Mesenchymal stem cell (in vitro differentiated cells and primary cell): Measurements from ENCODE around the gene PLA2G5.
A peak's percentile ranks its signal among the peaks of the same experiment; 100 is the strongest.

Experiments used
- DNase-seq: peaks from one replicate; pipeline ENCODE4 v3.0.0-alpha.2; 2013
- H2AFZ ChIP-seq: one replicate; pipeline ENCODE4 v1.6.1; 2013; ENCODE audit warnings: low read depth, mild to moderate bottlenecking, control low read depth, inconsistent platforms, low read length, moderate library complexity
- H2AK5ac ChIP-seq: 2 replicates; pipeline ENCODE4 v1.6.1; 2013; ENCODE audit warnings: low read length, moderate library complexity, mild to moderate bottlenecking, inconsistent platforms; ENCODE audit not compliant: severe bottlenecking
- H2BK120ac ChIP-seq: one replicate; pipeline ENCODE4 v1.6.1; 2013; ENCODE audit warnings: low read depth, mild to moderate bottlenecking, inconsistent platforms, low read length, moderate library complexity
- H2BK12ac ChIP-seq, 2 experiments: one replicate each; pipeline ENCODE4 v1.6.1; 2013; ENCODE audit warnings: inconsistent platforms in 2 of 2, low read length in 2 of 2, mild to moderate bottlenecking in 2 of 2, moderate library complexity in 2 of 2, control low read depth in 1 of 2
- H2BK15ac ChIP-seq: one replicate; pipeline ENCODE4 v1.6.1; 2013; ENCODE audit warnings: mild to moderate bottlenecking, low read depth, inconsistent platforms; ENCODE audit not compliant: poor library complexity, severe bottlenecking
- H2BK5ac ChIP-seq: 2 replicates; pipeline ENCODE4 v1.6.1; 2013; ENCODE audit warnings: low read depth, mild to moderate bottlenecking, low read length, control low read depth, inconsistent platforms; ENCODE audit not compliant: poor library complexity, severe bottlenecking
- H3K14ac ChIP-seq, 2 experiments: one replicate each; pipeline ENCODE4 v1.6.1; 2013; ENCODE audit warnings: inconsistent platforms in 2 of 2, low read length in 2 of 2, control low read depth in 1 of 2, mild to moderate bottlenecking in 1 of 2, moderate library complexity in 1 of 2
- H3K18ac ChIP-seq, 2 experiments: one replicate each; pipeline ENCODE4 v1.6.1; 2013; ENCODE audit warnings: inconsistent platforms in 2 of 2, low read length in 2 of 2, control low read depth in 1 of 2, low read depth in 1 of 2, mild to moderate bottlenecking in 1 of 2
- H3K23ac ChIP-seq, 2 experiments: one replicate each; pipeline ENCODE4 v1.6.1; 2013; ENCODE audit warnings: inconsistent platforms in 2 of 2, low read length in 2 of 2, mild to moderate bottlenecking in 2 of 2, moderate library complexity in 2 of 2, control low read depth in 1 of 2
- H3K27ac ChIP-seq: 2 replicates; pipeline ENCODE4 v1.5.1; 2013; ENCODE audit warnings: mild to moderate bottlenecking, moderate library complexity, low read length, control low read depth, inconsistent platforms; ENCODE audit not compliant: poor library complexity, severe bottlenecking
- H3K27me3 ChIP-seq, 2 experiments: 2 replicates each; pipeline versions ENCODE4 v1.6.1 to v1.7.0; 2013; ENCODE audit warnings: low read length in 2 of 2, mild to moderate bottlenecking in 2 of 2, moderate library complexity in 2 of 2, control low read depth in 1 of 2, inconsistent platforms in 1 of 2; ENCODE audit not compliant: control insufficient read depth in 1 of 2, insufficient read depth in 1 of 2
- H3K36me3 ChIP-seq, 2 experiments: 2 replicates each; pipeline versions ENCODE4 v1.6.1 to v1.7.0; 2013; ENCODE audit warnings: low read length in 2 of 2, control low read depth in 1 of 2, inconsistent platforms in 1 of 2, low read depth in 1 of 2, mild to moderate bottlenecking in 1 of 2; ENCODE audit not compliant: insufficient read depth in 2 of 2, control insufficient read depth in 1 of 2
- H3K4ac ChIP-seq, 2 experiments: one replicate each; pipeline ENCODE4 v1.6.1; 2013; ENCODE audit warnings: inconsistent platforms in 2 of 2, low read length in 2 of 2, mild to moderate bottlenecking in 2 of 2, moderate library complexity in 2 of 2, control low read depth in 1 of 2, low read depth in 1 of 2
- H3K4me1 ChIP-seq: 2 replicates; pipeline ENCODE4 v1.6.1; 2013; ENCODE audit warnings: low read depth, low read length, control low read depth; ENCODE audit not compliant: control insufficient read depth, insufficient read depth
- H3K4me2 ChIP-seq: 2 replicates; pipeline ENCODE4 v1.6.1; 2013; ENCODE audit warnings: low read length, mild to moderate bottlenecking, inconsistent platforms; ENCODE audit not compliant: poor library complexity, severe bottlenecking
- H3K4me3 ChIP-seq, 2 experiments: 2 replicates each; pipeline versions ENCODE4 v1.5.1 to v1.7.0; 2013; ENCODE audit warnings: low read length in 2 of 2, mild to moderate bottlenecking in 2 of 2, control low read depth in 1 of 2, low read depth in 1 of 2; ENCODE audit not compliant: insufficient read depth in 1 of 2
- H3K79me1 ChIP-seq: replicated peaks from 2 replicates; pipeline ENCODE4 v1.6.1; 2013; ENCODE audit warnings: mild to moderate bottlenecking, control low read depth, low read length, inconsistent platforms; ENCODE audit not compliant: poor library complexity, severe bottlenecking
- H3K9ac ChIP-seq: 2 replicates; pipeline ENCODE4 v1.7.0; 2013; ENCODE audit warnings: mild to moderate bottlenecking, low read length, moderate library complexity
- H3K9me3 ChIP-seq: 2 replicates; pipeline ENCODE4 v1.7.0; 2013; ENCODE audit warnings: mild to moderate bottlenecking, low read length; ENCODE audit not compliant: control insufficient read depth
- H4K8ac ChIP-seq: one replicate; pipeline ENCODE4 v1.6.1; 2013; ENCODE audit warnings: inconsistent platforms, mild to moderate bottlenecking, low read length, moderate library complexity
- H4K91ac ChIP-seq: one replicate; pipeline ENCODE4 v1.6.1; 2013; ENCODE audit warnings: mild to moderate bottlenecking, low read length, inconsistent platforms
- WGBS: methylation state at CpG from one replicate; pipeline ENCODE4 v1.1.7; 2013; ENCODE audit warnings: mixed read lengths; 5-methylcytosine and 5-hydroxymethylcytosine counted together

PLA2G5 gene

GRCh38 chr1:20081353-20081810, 11.4 kb downstream of the PLA2G5 start:
- H3K27me3 ChIP-seq = peaks cover 0 to 6% of the 10 kb centered on the region in 2 experiments
- H3K4me3 ChIP-seq = no peak overlapping the region
- H2BK12ac ChIP-seq = no peak overlapping the region
- H3K4me2 ChIP-seq = no peak overlapping the region
- H2BK15ac ChIP-seq = peak overlapping the region; percentile 19
- H3K14ac ChIP-seq = no peak overlapping the region
- no peak overlapping the region for H2AFZ ChIP-seq
- no peaks in the 10 kb centered on the region for H3K4me1 ChIP-seq
- no peak overlapping the region for H4K8ac ChIP-seq
- H4K91ac ChIP-seq = no peak overlapping the region
- no peak overlapping the region for H2BK120ac ChIP-seq
- H2BK5ac ChIP-seq = no peak overlapping the region
- 72% methylated on average over 8 of the region's 8 CpGs for WGBS
- DNase-seq = no peak
- H3K23ac ChIP-seq = no peak overlapping the region
- no peak overlapping the region for H3K4ac ChIP-seq
- no peak overlapping the region for H3K27ac ChIP-seq
- no peak overlapping the region for H3K18ac ChIP-seq
- peaks cover 0 to 14% of the 10 kb centered on the region in 2 experiments for H3K36me3 ChIP-seq
- H3K9me3 ChIP-seq = no peaks in the 10 kb centered on the region
- no peaks in the 10 kb centered on the region for H3K79me1 ChIP-seq
- no peak overlapping the region for H2AK5ac ChIP-seq
- H3K9ac ChIP-seq = no peak overlapping the region

- H2AFZ ChIP-seq = no peak overlapping the region
- H3K9ac ChIP-seq = no peak overlapping the region
- no peak overlapping the region for H2AK5ac ChIP-seq
- H3K18ac ChIP-seq = no peak overlapping the region
- no peak overlapping the region for H4K8ac ChIP-seq
- DNase-seq = no peak
- no peak overlapping the region for H3K27ac ChIP-seq
- H3K4me2 ChIP-seq = no peak overlapping the region
- 75% methylated on average over 2 of the region's 2 CpGs for WGBS
- no peak overlapping the region for H3K4me3 ChIP-seq
- H3K14ac ChIP-seq = no peak overlapping the region
- H2BK15ac ChIP-seq = no peak overlapping the region
- no peak overlapping the region for H2BK12ac ChIP-seq
- H3K4me1 ChIP-seq = no peaks in the 10 kb centered on the region
- no peak overlapping the region for H3K23ac ChIP-seq
- no peak overlapping the region for H3K4ac ChIP-seq
- H3K9me3 ChIP-seq = no peaks in the 10 kb centered on the region
- H2BK5ac ChIP-seq = no peak overlapping the region
- no peaks in the 10 kb centered on the region for H3K79me1 ChIP-seq
- peaks cover 0 to 6% of the 10 kb centered on the region in 2 experiments for H3K27me3 ChIP-seq
- H3K36me3 ChIP-seq = peaks cover 0 to 9% of the 10 kb centered on the region in 2 experiments
- H2BK120ac ChIP-seq = no peak overlapping the region
- H4K91ac ChIP-seq = no peak overlapping the region
Observed at GRCh38 chr1:20082772-20083171, 12.8 kb downstream of the PLA2G5 start.

- Histone ChIP-seq H3K27me3 (peaks cover 0 to 6% of the 10 kb centered on the region in 2 experiments), H3K18ac (no peak overlapping the region)
- 85% methylated on average over 9 of the region's 10 CpGs for WGBS
Observed at GRCh38 chr1:20083178-20083944, 13.4 kb downstream of the PLA2G5 start.

GRCh38 chr1:20086800-20087199, 16.8 kb downstream of the PLA2G5 start:
- Histone ChIP-seq H2BK15ac (no peak overlapping the region), H3K27me3 (no peaks in the 10 kb centered on the region), H2BK5ac (no peak overlapping the region), H3K23ac (no peak overlapping the region), H2BK120ac (no peak overlapping the region), H3K4me2 (no peak overlapping the region), H4K8ac (no peak overlapping the region), H3K36me3 (peaks cover 0 to 12% of the 10 kb centered on the region in 2 experiments), H3K9me3 (no peaks in the 10 kb centered on the region), H3K79me1 (no peaks in the 10 kb centered on the region), H2BK12ac (no peak overlapping the region), H3K4ac (no peak overlapping the region), H3K4me3 (no peak overlapping the region), H3K9ac (no peak overlapping the region), H4K91ac (no peak overlapping the region), H3K14ac (no peak overlapping the region), H2AK5ac (no peak overlapping the region), H3K4me1 (no peaks in the 10 kb centered on the region), H3K18ac (no peak overlapping the region), H2AFZ (no peak overlapping the region), H3K27ac (no peak overlapping the region)
- 100% methylated on average over 1 of the region's 1 CpG for WGBS
- DNase-seq = no peak

More at GRCh38 chr1:20083178-20083944, 13.4 kb downstream of the PLA2G5 start:
- peaks cover 0 to 9% of the 10 kb centered on the region in 2 experiments for H3K36me3 ChIP-seq
- H2AFZ ChIP-seq = no peak overlapping the region
- no peak overlapping the region for H3K27ac ChIP-seq
- no peaks in the 10 kb centered on the region for H3K9me3 ChIP-seq
- H2BK120ac ChIP-seq = no peak overlapping the region
- no peak overlapping the region for H2BK15ac ChIP-seq
- H3K4me2 ChIP-seq = no peak overlapping the region
- H3K4me3 ChIP-seq = no peak overlapping the region
- no peak overlapping the region for H4K8ac ChIP-seq
- no peaks in the 10 kb centered on the region for H3K79me1 ChIP-seq
- no peak overlapping the region for H3K14ac ChIP-seq
- H3K23ac ChIP-seq = no peak overlapping the region
- H4K91ac ChIP-seq = no peak overlapping the region
- H2BK12ac ChIP-seq = no peak overlapping the region
- H2BK5ac ChIP-seq = no peak overlapping the region
- no peaks in the 10 kb centered on the region for H3K4me1 ChIP-seq
- H3K4ac ChIP-seq = no peak overlapping the region
- DNase-seq = no peak
- H3K9ac ChIP-seq = no peak overlapping the region
- no peak overlapping the region for H2AK5ac ChIP-seq
